ENCODE measurements around the gene BIK. TPM values are rescaled to one million over a fixed set of nuclear protein-coding genes. Genes with fewer than 3 reads are reported as not detected.

The BIK gene
- polyA plus RNA-seq, 1 experiment, result 0.09 TPM

DNA sequence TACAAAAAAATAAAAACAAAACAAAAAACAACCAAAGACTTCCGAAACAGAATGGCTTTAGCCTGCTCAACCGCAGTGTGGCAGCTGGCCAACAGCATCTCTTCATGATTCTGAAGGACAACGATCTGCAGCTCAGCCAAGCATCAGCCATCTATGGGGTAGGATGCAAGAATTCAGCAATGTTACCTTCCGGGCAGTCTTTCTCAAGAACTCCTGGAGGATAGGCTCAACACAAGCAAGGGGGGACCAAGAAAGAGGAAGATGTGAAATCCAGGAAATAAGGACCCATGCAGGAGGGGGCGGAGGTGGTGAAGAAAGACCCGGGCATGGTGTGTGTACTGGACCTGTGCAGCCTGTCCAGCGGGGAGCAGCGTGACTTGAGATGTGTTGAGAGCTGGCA lies 37.3 kb downstream of the BIK start:
- TF ChIP-seq, protein P1, sequence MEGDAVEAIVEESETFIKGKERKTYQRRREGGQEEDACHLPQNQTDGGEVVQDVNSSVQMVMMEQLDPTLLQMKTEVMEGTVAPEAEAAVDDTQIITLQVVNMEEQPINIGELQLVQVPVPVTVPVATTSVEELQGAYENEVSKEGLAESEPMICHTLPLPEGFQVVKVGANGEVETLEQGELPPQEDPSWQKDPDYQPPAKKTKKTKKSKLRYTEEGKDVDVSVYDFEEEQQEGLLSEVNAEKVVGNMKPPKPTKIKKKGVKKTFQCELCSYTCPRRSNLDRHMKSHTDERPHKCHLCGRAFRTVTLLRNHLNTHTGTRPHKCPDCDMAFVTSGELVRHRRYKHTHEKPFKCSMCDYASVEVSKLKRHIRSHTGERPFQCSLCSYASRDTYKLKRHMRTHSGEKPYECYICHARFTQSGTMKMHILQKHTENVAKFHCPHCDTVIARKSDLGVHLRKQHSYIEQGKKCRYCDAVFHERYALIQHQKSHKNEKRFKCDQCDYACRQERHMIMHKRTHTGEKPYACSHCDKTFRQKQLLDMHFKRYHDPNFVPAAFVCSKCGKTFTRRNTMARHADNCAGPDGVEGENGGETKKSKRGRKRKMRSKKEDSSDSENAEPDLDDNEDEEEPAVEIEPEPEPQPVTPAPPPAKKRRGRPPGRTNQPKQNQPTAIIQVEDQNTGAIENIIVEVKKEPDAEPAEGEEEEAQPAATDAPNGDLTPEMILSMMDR (IDR thresholded peaks at IDR 0.05; ENCODE audit: insufficient read depth, low read depth, low read length), result no peak
- POLR2A ChIA-PET, result no interaction called here
- CTCF ChIA-PET, result interaction anchor here (0.6 to 0.9 kb wide), 2 partner anchors 9 to 12 kb away, joined by 3 read pairs; no protein-coding TSS in a partner anchor
- no peaks in the 10 kb centered on the region for H3K27me3 ChIP-seq (ENCODE audit: control insufficient read depth, insufficient read depth, low read length)
- no peaks in the 10 kb centered on the region for H3K36me3 ChIP-seq (ENCODE audit: control insufficient read depth, insufficient read depth, low read length)
- no peak overlapping the region for H3K4me3 ChIP-seq (ENCODE audit: low read depth, low read length)
- DNase-seq (ENCODE audit: low read depth), result no peak

DNA sequence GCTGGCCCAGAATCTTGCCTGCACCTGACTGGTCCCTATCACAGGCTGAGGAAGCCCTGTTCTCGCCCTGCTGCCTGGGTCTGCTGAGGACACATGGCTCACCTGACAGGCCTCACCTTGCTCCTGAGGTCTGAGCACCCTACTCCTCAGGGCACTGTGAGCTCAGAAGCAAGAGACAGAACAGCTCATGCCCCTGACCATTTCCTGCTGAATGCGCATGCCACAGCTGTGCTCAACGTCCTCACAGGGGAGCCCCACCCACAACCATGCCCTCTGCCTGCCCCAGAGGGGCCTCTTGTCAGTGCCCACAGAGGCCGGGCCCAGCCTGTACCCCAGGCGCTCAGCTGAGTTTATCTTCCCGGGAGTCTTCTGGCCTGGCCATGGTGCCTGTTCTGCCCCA lies 38.0 kb downstream of the BIK start:
- TF ChIP-seq, protein P1 (IDR thresholded peaks at IDR 0.05; ENCODE audit: insufficient read depth, low read depth, low read length), result no peak
- DNase-seq (ENCODE audit: low read depth), result no peak
- no peaks in the 10 kb centered on the region for H3K27me3 ChIP-seq (ENCODE audit: control insufficient read depth, insufficient read depth, low read length)
- CTCF ChIA-PET, result interaction anchor here (1.7 kb wide), 1 partner anchor 12 kb away, joined by 5 read pairs; no protein-coding TSS in a partner anchor
- H3K4me3 ChIP-seq (ENCODE audit: low read depth, low read length), result no peak overlapping the region
- POLR2A ChIA-PET, result no interaction called here
- H3K36me3 ChIP-seq (ENCODE audit: control insufficient read depth, insufficient read depth, low read length), result no peaks in the 10 kb centered on the region

DNA sequence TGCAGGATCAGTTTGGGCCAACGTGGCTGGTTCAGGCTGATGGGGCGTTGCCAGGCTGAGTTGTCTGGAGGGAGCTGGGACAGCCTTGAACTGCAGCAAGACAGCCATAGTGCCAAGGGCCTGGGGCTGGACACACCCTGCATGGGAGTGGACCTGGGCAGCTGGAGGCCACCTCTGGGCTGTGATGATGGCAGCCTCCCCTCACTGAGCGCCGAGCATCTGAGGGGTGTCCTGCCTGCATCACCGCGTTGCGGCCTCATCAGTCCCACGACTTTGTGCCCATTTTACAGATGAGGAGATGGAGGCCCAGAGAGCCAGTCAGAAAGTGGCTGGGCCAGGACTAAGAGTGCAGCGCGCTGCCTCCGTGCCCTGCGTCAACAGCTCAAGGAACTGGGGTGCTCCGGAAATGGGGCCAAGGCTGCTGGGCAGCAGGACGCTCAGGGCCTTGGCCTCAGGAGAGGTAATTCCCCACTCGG lies 40.2 kb downstream of the BIK start:
- Histone ChIP-seq H3K36me3 (ENCODE audit: control insufficient read depth, insufficient read depth, low read length) (no peaks in the 10 kb centered on the region; the same call in 1 of the 2 replicates), H3K4me3 (ENCODE audit: low read depth, low read length) (peak overlapping the region; percentile 92), H3K27me3 (ENCODE audit: control insufficient read depth, insufficient read depth, low read length) (no peaks in the 10 kb centered on the region)
- POLR2A ChIA-PET, result interaction anchor here (0.5 kb wide), 1 partner anchor 11 kb away, joined by 9 read pairs; no protein-coding TSS in a partner anchor
- CTCF ChIA-PET, result interaction anchor here (1.0 kb wide), 1 partner anchor 8 kb away, joined by 3 read pairs; the partner anchor contains the start of gene MCAT
- no peak for DNase-seq (ENCODE audit: low read depth)
- TF ChIP-seq, protein P1 (IDR thresholded peaks at IDR 0.05; ENCODE audit: insufficient read depth, low read depth, low read length), result no peak

DNA sequence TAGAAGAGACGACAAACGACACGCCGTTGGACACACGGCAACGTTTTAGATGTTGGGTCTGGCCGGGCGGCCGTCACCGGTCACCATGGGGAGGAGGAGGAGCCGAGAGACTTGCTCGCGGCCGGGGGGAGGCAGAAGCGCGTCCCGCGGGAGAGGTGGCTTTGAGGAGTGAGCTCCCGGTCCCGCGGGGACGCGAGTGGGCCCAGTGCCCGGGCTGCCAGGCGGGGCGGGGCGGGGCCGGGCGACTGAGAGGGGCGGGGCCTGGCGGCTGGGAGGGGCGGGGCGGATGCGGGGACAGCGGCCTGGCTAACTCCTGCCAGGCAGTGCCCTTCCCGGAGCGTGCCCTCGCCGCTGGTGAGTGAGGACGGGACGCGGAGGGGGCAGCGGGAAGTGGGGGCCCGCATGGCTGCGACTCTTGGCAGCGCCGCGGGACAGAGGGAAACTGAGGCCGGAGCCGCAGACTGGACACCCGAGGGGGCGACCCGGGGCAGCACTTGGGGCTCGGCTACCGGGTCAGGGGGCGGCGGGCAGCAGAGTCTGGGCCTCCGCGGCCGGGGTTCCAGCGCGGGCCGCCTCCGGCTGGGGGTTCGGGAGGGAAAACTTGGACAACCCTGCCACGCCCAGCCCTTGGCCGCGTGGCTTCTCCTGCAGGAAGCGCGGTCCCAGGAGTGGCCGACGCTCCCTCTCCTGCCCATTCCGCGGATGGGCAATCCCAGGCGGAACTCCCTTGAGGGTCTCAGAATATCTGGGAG lies 40.9 kb downstream of the BIK start, which contains the start of gene TSPO:
Gene TSPO (plus strand): TSS at position 309 of the 752 bp plus-strand sequence. CDS start 7,680 bp downstream, outside the sequence.
- Histone ChIP-seq H3K36me3 (ENCODE audit: control insufficient read depth, insufficient read depth, low read length) (peaks cover 2% of the 10 kb centered on the region), H3K4me3 (ENCODE audit: low read depth, low read length) (peak within 1 kb of the TSS; percentile 92), H3K27me3 (ENCODE audit: control insufficient read depth, insufficient read depth, low read length) (no peaks in the 10 kb centered on the region)
- DNase-seq (ENCODE audit: low read depth), result no peak
- POLR2A ChIA-PET, result interaction anchor here (0.5 kb wide), 1 partner anchor 10 kb away, joined by 9 read pairs; no protein-coding TSS in a partner anchor
- CTCF ChIA-PET, result interaction anchor here (1.0 to 1.3 kb wide), 2 partner anchors 9 to 13 kb away, joined by 3 to 4 read pairs; partner anchors contain the start of gene MCAT
- TF ChIP-seq, protein P1 (IDR thresholded peaks at IDR 0.05; ENCODE audit: insufficient read depth, low read depth, low read length), result peak; percentile 13; the same call in 1 of the 2 replicates

DNA sequence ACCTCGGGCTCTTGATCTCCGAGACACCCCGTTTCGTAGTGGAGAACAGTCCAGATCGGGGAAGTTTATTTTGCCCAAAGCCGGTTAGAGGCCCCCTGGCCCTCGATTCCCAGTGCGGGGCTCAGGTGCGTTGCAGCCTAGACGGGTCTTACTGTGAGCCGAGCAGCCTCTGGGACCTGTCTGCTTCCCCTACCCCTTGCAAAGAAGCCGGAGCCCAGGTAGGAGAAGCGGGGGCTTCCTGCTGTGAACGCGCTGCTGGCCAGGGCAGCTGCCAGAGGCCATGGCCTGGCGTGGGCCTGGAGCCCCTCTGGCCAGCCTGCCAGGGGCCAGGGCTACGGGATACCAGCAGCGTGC lies 41.4 kb downstream of the BIK start:
- H3K36me3 ChIP-seq (ENCODE audit: control insufficient read depth, insufficient read depth, low read length), result peaks cover 2% of the 10 kb centered on the region
- DNase-seq (ENCODE audit: low read depth), result no peak
- H3K27me3 ChIP-seq (ENCODE audit: control insufficient read depth, insufficient read depth, low read length), result no peaks in the 10 kb centered on the region
- POLR2A ChIA-PET, result no interaction called here
- peak overlapping the region; percentile 92 for H3K4me3 ChIP-seq (ENCODE audit: low read depth, low read length)
- CTCF ChIA-PET, result interaction anchor here (0.8 to 1.3 kb wide), 2 partner anchors 11 to 13 kb away, joined by 4 read pairs; no protein-coding TSS in a partner anchor
- TF ChIP-seq, protein P1 (IDR thresholded peaks at IDR 0.05; ENCODE audit: insufficient read depth, low read depth, low read length), result no peak
